Measurements from ENCODE around the gene SP6.

SP6 gene

DNA sequence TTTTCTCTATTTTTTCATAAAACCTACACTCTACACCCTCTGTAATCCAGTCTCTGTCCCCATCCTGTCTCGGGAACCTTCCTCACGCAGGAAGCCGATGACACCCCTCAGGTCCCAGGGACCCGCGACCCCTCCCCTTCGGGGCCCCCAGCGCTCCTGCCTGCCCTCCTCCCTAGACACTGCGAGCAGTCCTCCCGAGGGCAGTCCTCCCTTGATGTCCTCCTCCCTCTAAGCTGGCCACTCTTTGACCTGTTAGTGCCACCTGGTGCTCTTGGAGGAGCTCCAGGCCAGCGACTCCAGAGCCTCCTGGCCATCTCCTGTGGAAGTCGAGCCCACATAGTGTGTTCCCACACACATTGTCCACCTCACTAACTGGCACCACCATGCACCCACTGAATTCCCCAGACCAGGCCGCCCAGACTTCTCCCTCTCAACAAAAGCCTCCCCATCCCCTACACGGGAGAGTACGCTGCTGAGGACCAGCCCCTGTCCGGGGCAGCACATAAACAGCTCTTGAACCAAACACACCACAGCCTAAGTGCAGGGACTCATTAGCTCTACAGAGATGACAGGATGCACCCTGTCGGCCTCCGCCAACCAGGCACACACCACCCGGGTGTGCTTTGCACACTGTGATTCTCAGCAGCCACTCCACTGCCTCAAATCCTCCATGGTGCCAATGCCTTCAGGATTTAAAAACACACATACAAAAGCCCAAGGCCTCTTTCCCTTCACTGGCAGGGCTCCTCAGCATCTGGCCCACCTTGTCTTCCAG is 38.6 kb downstream of the SP6 start:
- Histone ChIP-seq H3K9ac (ENCODE audit: insufficient read length, low read depth) (no peak overlapping the region), H3K27me3 (ENCODE audit: insufficient read depth, insufficient read length) (no peaks in the 10 kb centered on the region), H3K4me3 (ENCODE audit: insufficient read length, low read depth) (no peak overlapping the region), H3K4me1 (ENCODE audit: insufficient read depth, insufficient read length) (peaks cover 10% of the 10 kb centered on the region), H3K36me3 (ENCODE audit: insufficient read depth, insufficient read length, low read length) (peaks cover 68% of the 10 kb centered on the region), H3K9me3 (ENCODE audit: insufficient read depth, low read length) (no peaks in the 10 kb centered on the region)
- TF ChIP-seq YY1 (IDR thresholded peaks at IDR 0.05; ENCODE audit: insufficient read depth, insufficient read length) (no peak), SUZ12 (IDR thresholded peaks at IDR 0.05; ENCODE audit: extremely low read depth, insufficient read depth, insufficient read length) (no peak), ZNF274 (IDR thresholded peaks at IDR 0.05; ENCODE audit: low read depth, low read length) (no peak)
- DNase-seq (ENCODE audit: low read depth, low spot score), result no peak

DNA sequence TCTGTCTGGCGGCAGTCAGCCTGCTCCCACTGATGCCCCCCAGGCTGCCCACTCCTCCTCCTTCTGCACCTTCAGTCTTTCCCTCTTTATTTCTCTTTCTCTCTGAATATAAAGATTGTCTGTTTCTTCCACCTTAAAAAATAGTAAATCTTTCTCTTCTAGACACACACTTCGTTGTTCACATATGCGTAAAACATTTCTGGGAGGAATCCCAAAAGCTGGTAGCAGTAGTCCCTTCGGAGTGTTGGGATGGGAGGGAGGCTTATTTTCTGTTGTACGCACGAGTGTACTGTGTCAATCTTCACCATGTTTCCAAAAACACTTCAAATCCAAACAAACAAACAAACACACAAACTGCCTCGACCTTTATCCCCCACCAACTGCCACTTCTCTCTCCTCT is 39.3 kb downstream of the SP6 start:
- Histone ChIP-seq H3K9me3 (ENCODE audit: insufficient read depth, low read length) (no peaks in the 10 kb centered on the region), H3K36me3 (ENCODE audit: insufficient read depth, insufficient read length, low read length) (peaks cover 70% of the 10 kb centered on the region), H3K9ac (ENCODE audit: insufficient read length, low read depth) (no peak overlapping the region), H3K4me1 (ENCODE audit: insufficient read depth, insufficient read length) (peaks cover 10% of the 10 kb centered on the region), H3K4me3 (ENCODE audit: insufficient read length, low read depth) (no peak overlapping the region), H3K27me3 (ENCODE audit: insufficient read depth, insufficient read length) (no peaks in the 10 kb centered on the region)
- TF ChIP-seq SUZ12 (IDR thresholded peaks at IDR 0.05; ENCODE audit: extremely low read depth, insufficient read depth, insufficient read length) (no peak), YY1 (IDR thresholded peaks at IDR 0.05; ENCODE audit: insufficient read depth, insufficient read length) (no peak), ZNF274 (IDR thresholded peaks at IDR 0.05; ENCODE audit: low read depth, low read length) (no peak)
- no peak for DNase-seq (ENCODE audit: low read depth, low spot score)

DNA sequence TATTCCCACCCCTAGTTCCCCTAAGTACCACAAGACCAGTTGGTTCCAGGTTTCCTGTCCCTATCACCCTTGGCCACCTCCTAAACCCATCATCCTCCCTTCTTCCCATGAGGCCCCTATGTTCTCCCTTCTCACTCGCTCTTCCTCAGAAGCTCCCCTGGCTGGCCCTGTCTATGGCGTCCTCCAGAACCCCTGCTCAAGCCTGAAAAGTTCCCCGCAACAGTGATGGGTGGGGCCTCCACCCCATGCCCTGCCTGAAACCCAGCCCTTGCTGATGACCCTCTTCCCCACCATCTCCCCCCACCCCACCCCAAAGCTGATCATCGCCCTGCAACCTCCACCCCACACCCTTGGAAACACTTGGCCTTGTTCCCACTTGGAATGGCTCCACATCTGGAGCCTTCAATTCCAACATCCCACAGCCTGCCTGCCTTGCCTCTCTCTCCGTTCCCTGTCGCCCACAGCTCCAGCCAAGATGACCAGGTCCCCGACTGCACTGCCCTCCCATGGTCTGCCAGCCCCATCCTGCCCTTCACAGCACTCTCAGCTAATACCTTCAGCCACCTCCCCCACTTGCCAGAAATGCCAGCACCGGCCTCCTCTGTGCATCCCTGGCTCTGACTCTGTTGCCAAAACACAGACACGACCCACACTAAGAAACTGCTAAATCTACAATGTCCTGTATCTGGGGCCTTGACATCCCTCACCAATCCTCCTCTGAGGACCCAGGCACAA is 39.9 kb downstream of the SP6 start:
- TF ChIP-seq ZNF274 (IDR thresholded peaks at IDR 0.05; ENCODE audit: low read depth, low read length) (no peak), YY1 (IDR thresholded peaks at IDR 0.05; ENCODE audit: insufficient read depth, insufficient read length) (no peak), SUZ12 (IDR thresholded peaks at IDR 0.05; ENCODE audit: extremely low read depth, insufficient read depth, insufficient read length) (no peak)
- H3K9ac ChIP-seq (ENCODE audit: insufficient read length, low read depth), result peak overlapping the region; percentile 43
- peaks cover 10% of the 10 kb centered on the region for H3K4me1 ChIP-seq (ENCODE audit: insufficient read depth, insufficient read length)
- DNase-seq (ENCODE audit: low read depth, low spot score), result no peak
- peaks cover 67% of the 10 kb centered on the region for H3K36me3 ChIP-seq (ENCODE audit: insufficient read depth, insufficient read length, low read length)
- no peaks in the 10 kb centered on the region for H3K9me3 ChIP-seq (ENCODE audit: insufficient read depth, low read length)
- no peaks in the 10 kb centered on the region for H3K27me3 ChIP-seq (ENCODE audit: insufficient read depth, insufficient read length)
- no peak overlapping the region for H3K4me3 ChIP-seq (ENCODE audit: insufficient read length, low read depth)

DNA sequence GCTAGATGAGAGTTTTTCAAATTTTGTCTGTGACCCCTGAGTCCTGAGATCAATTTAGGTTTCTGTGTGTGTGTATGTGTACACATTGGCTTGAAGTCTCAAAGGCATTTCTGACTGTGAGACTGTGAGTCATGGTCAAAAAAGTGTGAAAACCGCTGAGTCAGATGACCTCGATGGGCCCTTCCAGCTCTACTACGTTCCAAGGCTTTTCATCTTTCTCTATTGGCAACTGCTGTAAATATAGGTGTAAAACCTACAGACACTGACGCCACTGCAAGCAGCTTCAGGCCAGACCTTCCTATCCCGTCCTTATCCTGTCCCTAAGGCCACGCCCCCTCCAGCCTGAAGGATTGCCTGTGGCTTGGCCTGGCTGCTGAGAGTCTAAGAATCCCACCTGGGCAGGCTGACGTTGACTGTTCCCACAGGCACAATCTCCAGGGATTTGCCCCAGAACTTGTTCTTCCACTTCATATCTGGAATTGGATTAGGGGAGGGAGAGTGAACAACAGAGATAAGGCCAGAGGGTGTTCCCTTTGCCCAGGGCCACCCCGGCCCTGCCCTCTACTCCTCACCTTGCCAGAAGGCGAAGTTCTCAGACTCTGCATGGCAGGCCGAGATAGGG is 40.7 kb downstream of the SP6 start:
- H3K4me1 ChIP-seq (ENCODE audit: insufficient read depth, insufficient read length), result peaks cover 10% of the 10 kb centered on the region
- H3K4me3 ChIP-seq (ENCODE audit: insufficient read length, low read depth), result no peak overlapping the region
- no peak for DNase-seq (ENCODE audit: low read depth, low spot score)
- H3K9me3 ChIP-seq (ENCODE audit: insufficient read depth, low read length), result no peaks in the 10 kb centered on the region
- peak overlapping the region; percentile 43 for H3K9ac ChIP-seq (ENCODE audit: insufficient read length, low read depth)
- H3K27me3 ChIP-seq (ENCODE audit: insufficient read depth, insufficient read length), result no peaks in the 10 kb centered on the region
- H3K36me3 ChIP-seq (ENCODE audit: insufficient read depth, insufficient read length, low read length), result peaks cover 62% of the 10 kb centered on the region
- no peak for TF ChIP-seq SUZ12 (IDR thresholded peaks at IDR 0.05; ENCODE audit: extremely low read depth, insufficient read depth, insufficient read length)
- no peak for TF ChIP-seq ZNF274 (IDR thresholded peaks at IDR 0.05; ENCODE audit: low read depth, low read length)
- TF ChIP-seq YY1 (IDR thresholded peaks at IDR 0.05; ENCODE audit: insufficient read depth, insufficient read length), result no peak

DNA sequence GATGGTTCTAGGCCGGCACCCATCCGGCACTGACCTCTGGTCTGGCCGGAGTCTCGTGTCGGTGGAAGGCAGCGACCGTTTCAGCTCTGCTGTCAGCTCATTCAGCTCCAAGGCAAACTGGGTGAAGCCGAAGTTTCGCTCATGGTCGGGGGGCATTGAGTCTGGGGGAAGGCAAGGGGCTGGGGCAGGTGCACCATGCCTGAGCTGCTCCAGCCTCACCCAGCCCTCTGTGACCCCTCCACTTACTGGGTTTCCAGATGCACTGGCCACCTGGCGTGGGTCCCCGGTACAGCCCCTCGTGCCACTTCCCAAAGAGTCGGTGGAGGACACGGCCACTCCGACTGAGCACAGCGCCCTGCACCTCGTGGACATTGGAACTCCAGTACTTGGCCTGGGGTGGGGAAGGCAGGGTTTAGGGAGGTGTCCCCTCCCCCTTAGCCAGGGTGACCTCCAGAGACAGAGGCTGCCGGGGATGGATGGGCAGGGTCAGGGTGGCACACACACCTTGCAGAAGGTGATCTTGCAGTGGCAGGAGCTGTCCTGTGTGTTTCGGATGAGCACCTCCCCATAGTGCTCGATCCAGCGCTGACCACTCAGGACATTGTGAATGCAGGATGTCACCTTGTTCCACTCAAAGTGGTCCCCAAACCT is 42.0 kb downstream of the SP6 start:
- H3K27me3 ChIP-seq (ENCODE audit: insufficient read depth, insufficient read length), result no peaks in the 10 kb centered on the region
- TF ChIP-seq YY1 (IDR thresholded peaks at IDR 0.05; ENCODE audit: insufficient read depth, insufficient read length) (no peak), ZNF274 (IDR thresholded peaks at IDR 0.05; ENCODE audit: low read depth, low read length) (no peak), SUZ12 (IDR thresholded peaks at IDR 0.05; ENCODE audit: extremely low read depth, insufficient read depth, insufficient read length) (no peak)
- no peak overlapping the region for H3K9ac ChIP-seq (ENCODE audit: insufficient read length, low read depth)
- peaks cover 10% of the 10 kb centered on the region for H3K4me1 ChIP-seq (ENCODE audit: insufficient read depth, insufficient read length)
- H3K36me3 ChIP-seq (ENCODE audit: insufficient read depth, insufficient read length, low read length), result peaks cover 52% of the 10 kb centered on the region
- H3K4me3 ChIP-seq (ENCODE audit: insufficient read length, low read depth), result no peak overlapping the region
- no peak for DNase-seq (ENCODE audit: low read depth, low spot score)
- H3K9me3 ChIP-seq (ENCODE audit: insufficient read depth, low read length), result no peaks in the 10 kb centered on the region

DNA sequence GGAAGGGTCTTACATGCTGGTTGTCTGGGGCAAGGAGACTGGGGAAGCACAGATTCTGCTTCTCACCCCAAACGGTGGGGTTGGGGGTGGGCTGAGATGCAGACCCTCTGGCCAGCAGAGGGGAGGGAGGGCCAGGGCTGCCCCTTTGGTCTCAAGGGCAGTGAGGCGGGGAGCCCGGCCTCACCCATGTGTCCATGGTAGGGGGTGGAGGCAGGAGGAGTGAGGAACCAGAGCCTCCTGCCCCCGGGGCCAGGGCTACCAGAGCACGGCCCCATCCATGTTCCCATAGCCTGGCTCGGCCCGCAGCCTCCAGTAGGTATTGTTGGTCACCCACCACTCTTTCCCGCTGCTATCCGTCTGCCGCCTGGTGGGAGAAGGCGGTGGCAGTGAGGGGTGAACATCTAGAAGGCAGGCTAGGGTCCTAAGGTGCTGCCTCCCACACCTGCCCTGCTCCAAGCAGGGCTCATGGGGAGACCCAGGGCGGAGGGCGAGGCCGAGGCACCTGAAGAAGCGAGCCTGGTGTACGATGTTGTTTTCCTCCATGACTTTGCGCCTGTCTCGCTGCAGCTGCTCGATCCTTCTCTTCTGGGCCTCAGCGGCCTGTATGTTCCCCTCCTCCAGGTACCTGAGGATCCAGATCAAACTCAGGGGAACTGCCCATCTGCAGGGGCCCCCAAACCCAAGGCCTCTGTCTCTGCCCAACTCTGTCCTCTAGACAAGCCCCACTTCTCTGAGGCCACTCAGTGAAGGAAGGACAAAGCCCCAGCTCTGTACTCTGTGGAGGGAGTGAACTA is 42.7 kb downstream of the SP6 start:
- no peaks in the 10 kb centered on the region for H3K27me3 ChIP-seq (ENCODE audit: insufficient read depth, insufficient read length)
- DNase-seq (ENCODE audit: low read depth, low spot score), result no peak
- H3K4me3 ChIP-seq (ENCODE audit: insufficient read length, low read depth), result no peak overlapping the region
- H3K9ac ChIP-seq (ENCODE audit: insufficient read length, low read depth), result peak overlapping the region; percentile 36
- H3K9me3 ChIP-seq (ENCODE audit: insufficient read depth, low read length), result no peaks in the 10 kb centered on the region
- peaks cover 10% of the 10 kb centered on the region for H3K4me1 ChIP-seq (ENCODE audit: insufficient read depth, insufficient read length)
- H3K36me3 ChIP-seq (ENCODE audit: insufficient read depth, insufficient read length, low read length), result peaks cover 49% of the 10 kb centered on the region
- no peak for TF ChIP-seq ZNF274 (IDR thresholded peaks at IDR 0.05; ENCODE audit: low read depth, low read length)
- TF ChIP-seq SUZ12 (IDR thresholded peaks at IDR 0.05; ENCODE audit: extremely low read depth, insufficient read depth, insufficient read length), result no peak
- no peak for TF ChIP-seq YY1 (IDR thresholded peaks at IDR 0.05; ENCODE audit: insufficient read depth, insufficient read length)

All from NT2/D1 (cell line).